OCI-LY7 (cell line): ENCODE results near the gene GAB3. TPM values are rescaled to one million over a fixed set of nuclear protein-coding genes. Genes with fewer than 3 reads are reported as not detected.
"Not testable (repeated sequence)": the region's sequence is repeated elsewhere in the genome, so short reads cannot be mapped to it uniquely, and the experiment has no call there.

ENCODE experiments used
- BruUV-seq: library from RNA; stranded (reverse); fragments of 400-500 nt; replicated peaks from 2 replicates; lab custom pipeline; 2021; lab: Mats Ljungman, UMichigan
- CTCF ChIA-PET: fragments of 300-600 bp; sonication (Branson Sonifier 250); formaldehyde crosslinking; loops from one replicate; lab custom pipeline; 2022; ENCODE audit warnings: antibody characterized with exemption; ENCODE audit not compliant: unreplicated experiment; lab: Charles Lee
- POLR2A ChIA-PET: fragments of 300-600 bp; sonication (Branson Sonifier 250); formaldehyde crosslinking; loops from one replicate; lab custom pipeline; 2022; ENCODE audit warnings: antibody characterized with exemption; lab: Charles Lee
- DNase-seq: peaks from one replicate; pipeline ENCODE4 v3.0.0-alpha.2; 2015; ENCODE audit warnings: low spot score
- H2AFZ ChIP-seq: fragments of 200-600 bp; sonication (generic), shearing (Covaris generic); 2 replicates; pipeline ENCODE4 v1.6.1; 2014; ENCODE audit warnings: mild to moderate bottlenecking, antibody characterized with exemption, low read length, moderate library complexity
- H3K27ac ChIP-seq: fragments of 200-600 bp; sonication (generic); 2 replicates; pipeline ENCODE4 v1.5.1; 2014; ENCODE audit warnings: mixed run types, low read depth, mild to moderate bottlenecking, moderate library complexity, low read length, inconsistent platforms; ENCODE audit not compliant: poor library complexity, severe bottlenecking
- H3K36me3 ChIP-seq: fragments of 200-600 bp; sonication (generic); 2 replicates; pipeline ENCODE4 v1.6.1; 2014; ENCODE audit warnings: mild to moderate bottlenecking, antibody characterized with exemption, low read length, moderate library complexity, mixed read lengths; ENCODE audit not compliant: insufficient read depth
- H3K4me1 ChIP-seq: fragments of 200-600 bp; sonication (generic); 2 replicates; pipeline ENCODE4 v1.5.1; 2014; ENCODE audit warnings: mild to moderate bottlenecking, low read length; ENCODE audit not compliant: insufficient read depth, poor library complexity, severe bottlenecking
- H3K4me2 ChIP-seq: fragments of 200-600 bp; sonication (generic); 2 replicates; pipeline ENCODE4 v1.6.1; 2014; ENCODE audit warnings: mild to moderate bottlenecking, low read length
- H3K4me3 ChIP-seq: fragments of 200-600 bp; sonication (generic); 2 replicates; pipeline ENCODE4 v1.5.1; 2014; ENCODE audit warnings: mild to moderate bottlenecking, low read depth, low read length; ENCODE audit not compliant: poor library complexity, severe bottlenecking
- H3K79me2 ChIP-seq: fragments of 200-600 bp; sonication (generic); 2 replicates; pipeline ENCODE4 v1.6.1; 2016; ENCODE audit warnings: low read depth, mild to moderate bottlenecking, low read length, moderate library complexity, mixed read lengths; ENCODE audit not compliant: insufficient read depth
- H3K9me2 ChIP-seq: fragments of 200-600 bp; sonication (generic); 2 replicates; pipeline ENCODE4 v1.6.1; 2016; ENCODE audit warnings: mild to moderate bottlenecking, low read length, mixed read lengths; ENCODE audit not compliant: insufficient read depth
- H3K9me3 ChIP-seq: fragments of 200-600 bp; sonication (generic); 2 replicates; pipeline ENCODE4 v1.6.1; 2014; ENCODE audit warnings: mild to moderate bottlenecking, mixed run types, low read length, mixed read lengths
- H4K20me1 ChIP-seq: fragments of 200-600 bp; sonication (generic); 2 replicates; pipeline ENCODE4 v1.6.1; 2014; ENCODE audit warnings: mild to moderate bottlenecking, antibody characterized with exemption, low read length, moderate library complexity, mixed read lengths; ENCODE audit not compliant: insufficient read depth
- intact Hi-C: fragments of 100-400 bp; cut with micrococcal nuclease; formaldehyde crosslinking; loops from one replicate; pipeline ENCODE4 v1.10.0; 2022; ENCODE audit not compliant: unreplicated experiment
- small RNA-seq: library from RNA; depleted of rRNA; stranded (forward); fragments of <200 nt; gene quantifications from one replicate; pipeline ENCODE3, GENCODE V24; 2014
- total RNA-seq, 2 experiments: library from RNA; depleted of rRNA in 1 of 2; stranded (reverse); fragments of >200 nt in 1 of 2; shearing (Covaris generic) in 1 of 2; gene quantifications; 2 replicates each; pipeline ENCODE4 v1.2.3, GENCODE V29; 2014 to 2022

Gene GAB3
- total RNA-seq, 2 experiments from 2014 or later: 0.09 to 0.38 TPM

GRCh38 chrX:154633661-154634060 lies 117.2 kb downstream of the GAB3 start:
- intact Hi-C loops, H3K9me3 ChIP-seq, H3K9me2 ChIP-seq, H3K4me2 ChIP-seq, H3K36me3 ChIP-seq, BruUV-seq, H3K4me3 ChIP-seq, POLR2A ChIA-PET, H2AFZ ChIP-seq, H4K20me1 ChIP-seq, DNase-seq, H3K4me1 ChIP-seq, CTCF ChIA-PET, H3K27ac ChIP-seq, H3K79me2 ChIP-seq: not testable (repeated sequence)

- H3K4me2 ChIP-seq, POLR2A ChIA-PET, CTCF ChIA-PET, BruUV-seq, H3K4me3 ChIP-seq, H3K36me3 ChIP-seq, H2AFZ ChIP-seq, intact Hi-C loops, H3K9me3 ChIP-seq, H3K9me2 ChIP-seq, H3K27ac ChIP-seq, H3K4me1 ChIP-seq, DNase-seq, H3K79me2 ChIP-seq, H4K20me1 ChIP-seq: not testable (repeated sequence)
Observed at GRCh38 chrX:154630949-154631348, 119.9 kb downstream of the GAB3 start.

- H3K4me2 ChIP-seq, DNase-seq, intact Hi-C loops, H3K9me3 ChIP-seq, H3K27ac ChIP-seq, POLR2A ChIA-PET, H3K4me1 ChIP-seq, H3K4me3 ChIP-seq, CTCF ChIA-PET, H3K79me2 ChIP-seq, H2AFZ ChIP-seq, H3K36me3 ChIP-seq, BruUV-seq, H4K20me1 ChIP-seq, H3K9me2 ChIP-seq: not testable (repeated sequence)
Observed at GRCh38 chrX:154628960-154629359, 121.9 kb downstream of the GAB3 start.

Small RNA genes within 50 kb of the gene (small RNA-seq; reads per million reads assigned to genes)
- gene SNORA36A: not detected

Other genes starting within 250 kb of the GAB3 start
- 15.3 and 16.4 TPM in 2 replicates for gene FAM3A, start 234.8 kb downstream of the GAB3 start, total RNA-seq (2014; rRNA removed; shearing (Covaris generic))
- 21.9 and 24.6 TPM in 2 replicates for gene FAM3A, start 234.8 kb downstream of the GAB3 start, total RNA-seq (2022)
- 21.6 and 26.1 TPM in 2 replicates for gene G6PD, start 204.2 kb downstream of the GAB3 start, total RNA-seq (2014; rRNA removed; shearing (Covaris generic))
- 40.9 and 47.1 TPM in 2 replicates for gene G6PD, start 204.2 kb downstream of the GAB3 start, total RNA-seq (2022)
- 9.9 and 14.3 TPM in 2 replicates for gene IKBKG, start 203.5 kb downstream of the GAB3 start, total RNA-seq (2014; rRNA removed; shearing (Covaris generic))
- 31.6 and 34.4 TPM in 2 replicates for gene IKBKG, start 203.5 kb downstream of the GAB3 start, total RNA-seq (2022)
- 0.36 TPM in 1 of 2 replicates, not detected in the other for gene CTAG1A, start 165.9 kb downstream of the GAB3 start, total RNA-seq (2014; rRNA removed; shearing (Covaris generic))
- not detected in 2 replicates for gene CTAG1A, start 165.9 kb downstream of the GAB3 start, total RNA-seq (2022)
- not detected in 2 replicates for gene CTAG1B, start 131.8 kb downstream of the GAB3 start, total RNA-seq (2014; rRNA removed; shearing (Covaris generic))
- not detected in 2 replicates for gene CTAG1B, start 131.8 kb downstream of the GAB3 start, total RNA-seq (2022)
- not detected in 2 replicates for gene CTAG2, start 97.5 kb downstream of the GAB3 start, total RNA-seq (2014; rRNA removed; shearing (Covaris generic))
- gene CTAG2, start 97.5 kb downstream of the GAB3 start, total RNA-seq (2022): not detected in 2 replicates
- gene DKC1, start 11.8 kb upstream of the GAB3 start, total RNA-seq (2014; rRNA removed; shearing (Covaris generic)): 67.7 and 93.3 TPM in 2 replicates
- gene DKC1, start 11.8 kb upstream of the GAB3 start, total RNA-seq (2022): 134 and 138 TPM in 2 replicates
- 0.75 and 3.5 TPM in 2 replicates for gene MPP1, start 54.4 kb upstream of the GAB3 start, total RNA-seq (2014; rRNA removed; shearing (Covaris generic))
- gene MPP1, start 54.4 kb upstream of the GAB3 start, total RNA-seq (2022): 1.2 and 2.6 TPM in 2 replicates
- gene SMIM9, start 83.6 kb upstream of the GAB3 start, total RNA-seq (2014; rRNA removed; shearing (Covaris generic)): not detected in 2 replicates
- not detected in 2 replicates for gene SMIM9, start 83.6 kb upstream of the GAB3 start, total RNA-seq (2022)
- 6.3 and 14.1 TPM in 2 replicates for gene F8A1, start 135.3 kb upstream of the GAB3 start, total RNA-seq (2014; rRNA removed; shearing (Covaris generic))
- gene F8A1, start 135.3 kb upstream of the GAB3 start, total RNA-seq (2022): 40.8 and 42.4 TPM in 2 replicates